GM12873 (cell line): ENCODE measurements around the gene HRAS.

Experiments
- CTCF ChIP-seq: IDR thresholded peaks from 2 replicates; pipeline ENCODE4 v1.5.1; 2012; ENCODE audit warnings: low read depth, mild to moderate bottlenecking, moderate library complexity, low read length, control low read depth; ENCODE audit not compliant: insufficient read depth; ENCODE audit errors: missing control alignments

The HRAS gene

GRCh38 chr11:499201-500076, 35.9 kb downstream of the HRAS start:
- no peak for TF ChIP-seq CTCF

- TF ChIP-seq CTCF, result no peak
Measured at GRCh38 chr11:498297-499181, 36.8 kb downstream of the HRAS start.

GRCh38 chr11:497565-498296, 37.6 kb downstream of the HRAS start:
- TF ChIP-seq CTCF, result no peak

- TF ChIP-seq CTCF, result no peak
Measured at GRCh38 chr11:496834-497564, 38.4 kb downstream of the HRAS start.

- TF ChIP-seq CTCF, result no peak
Measured at GRCh38 chr11:495537-495931, 39.8 kb downstream of the HRAS start.

GRCh38 chr11:494761-495536, 40.4 kb downstream of the HRAS start:
- TF ChIP-seq CTCF, result no peak
